DMS53 treated with DMSO at 0.1 percent for 48 hours (cell line): Measurements from ENCODE around the gene LTB4R.
"Not testable (repeated sequence)": the region's sequence is repeated elsewhere in the genome, so short reads cannot be mapped to it uniquely, and the experiment has no call there.

Experiments
- DNase-seq: peaks from one replicate; lab custom pipeline; 2025; ENCODE audit not compliant: unreplicated experiment; lab: John Stamatoyannopoulos, UW

Gene LTB4R

GRCh38 chr14:24338843-24339242, 27.5 kb downstream of the LTB4R start:
- DNase-seq: no peak

GRCh38 chr14:24339284-24340151, 28.2 kb downstream of the LTB4R start, which contains the start of gene RIPK3:
Gene RIPK3 (minus strand): TSS chr14:24339991. CDS start chr14:24339826, 165 bp downstream.
- peak; percentile 71 for DNase-seq

- no peak for DNase-seq
Observed at GRCh38 chr14:24340606-24341005, 29.3 kb downstream of the LTB4R start.

- DNase-seq: no peak
Observed at GRCh38 chr14:24342889-24343288, 31.6 kb downstream of the LTB4R start.

GRCh38 chr14:24343795-24344660, 32.7 kb downstream of the LTB4R start:
- no peak for DNase-seq

GRCh38 chr14:24347134-24347533, 35.8 kb downstream of the LTB4R start:
- no peak for DNase-seq

GRCh38 chr14:24348186-24348585, 36.9 kb downstream of the LTB4R start:
- DNase-seq: no peak

GRCh38 chr14:24349742-24350141, 38.4 kb downstream of the LTB4R start:
- no peak for DNase-seq

- no peak for DNase-seq
Observed at GRCh38 chr14:24351517-24351916, 40.2 kb downstream of the LTB4R start.

- DNase-seq: peak; percentile 82
Observed at GRCh38 chr14:24353559-24354481, 42.5 kb downstream of the LTB4R start.

GRCh38 chr14:24354482-24354825, 43.2 kb downstream of the LTB4R start:
- DNase-seq: not testable (repeated sequence)

GRCh38 chr14:24355009-24355408, 43.7 kb downstream of the LTB4R start:
- no peak for DNase-seq

GRCh38 chr14:24356208-24356607, 44.9 kb downstream of the LTB4R start:
- no peak for DNase-seq

GRCh38 chr14:24360281-24360680, 49.0 kb downstream of the LTB4R start:
- DNase-seq: no peak

GRCh38 chr14:24361326-24361725, 50.0 kb downstream of the LTB4R start:
- DNase-seq: no peak

GRCh38 chr14:24362241-24362960, 51.1 kb downstream of the LTB4R start:
- no peak for DNase-seq

- no peak for DNase-seq
Observed at GRCh38 chr14:24363401-24363800, 52.1 kb downstream of the LTB4R start.

GRCh38 chr14:24364841-24365240, 53.5 kb downstream of the LTB4R start:
- DNase-seq: no peak

- peak; percentile 73 for DNase-seq
Observed at GRCh38 chr14:24365600-24366412, 54.5 kb downstream of the LTB4R start.

GRCh38 chr14:24366413-24366720, 55.1 kb downstream of the LTB4R start:
- DNase-seq: no peak
